H9 (cell line): ENCODE results near the gene PCDHGB7. TPM values are rescaled to one million over a fixed set of nuclear protein-coding genes. Genes with fewer than 3 reads are reported as not detected.

Experiments used
- DNase-seq: peaks from one replicate; pipeline ENCODE4 v3.0.0-alpha.2; 2017
- H2AFZ ChIP-seq: one replicate; pipeline ENCODE4 v1.6.1; 2013; ENCODE audit warnings: mild to moderate bottlenecking, low read length, control low read depth, moderate library complexity
- H2AK5ac ChIP-seq: 2 replicates; pipeline ENCODE4 v1.6.1; 2013; ENCODE audit warnings: low read length, control low read depth, mixed read lengths; ENCODE audit not compliant: insufficient read length
- H2BK120ac ChIP-seq: one replicate; pipeline ENCODE4 v1.6.1; 2013; ENCODE audit warnings: low read depth, mild to moderate bottlenecking, low read length, control low read depth, inconsistent platforms; ENCODE audit not compliant: poor library complexity, severe bottlenecking
- H2BK12ac ChIP-seq: 2 replicates; pipeline ENCODE4 v1.6.1; 2013; ENCODE audit warnings: low read length, control low read depth, mixed read lengths, low read depth; ENCODE audit not compliant: insufficient read length
- H2BK15ac ChIP-seq: 2 replicates; pipeline ENCODE4 v1.6.1; 2013; ENCODE audit warnings: low read depth, low read length, control low read depth
- H2BK20ac ChIP-seq: one replicate; pipeline ENCODE4 v1.6.1; 2013; ENCODE audit warnings: low read depth, mild to moderate bottlenecking, low read length, control low read depth, inconsistent platforms; ENCODE audit not compliant: poor library complexity, severe bottlenecking
- H2BK5ac ChIP-seq: 2 replicates; pipeline ENCODE4 v1.6.1; 2013; ENCODE audit warnings: low read length, control low read depth, mixed read lengths; ENCODE audit not compliant: insufficient read length
- H3K14ac ChIP-seq: 2 replicates; pipeline ENCODE4 v1.6.1; 2013; ENCODE audit warnings: low read length, control low read depth; ENCODE audit not compliant: insufficient read depth
- H3K18ac ChIP-seq: 2 replicates; pipeline ENCODE4 v1.6.1; 2013; ENCODE audit warnings: low read depth, mild to moderate bottlenecking, mixed read lengths, low read length, control low read depth; ENCODE audit not compliant: insufficient read length
- H3K23ac ChIP-seq: 2 replicates; pipeline ENCODE4 v1.6.1; 2013; ENCODE audit warnings: low read length, control low read depth, mixed read lengths, low read depth; ENCODE audit not compliant: insufficient read length
- H3K23me2 ChIP-seq: 2 replicates; pipeline ENCODE4 v1.6.1; 2013; ENCODE audit warnings: low read depth, mild to moderate bottlenecking, mixed read lengths, low read length, control low read depth; ENCODE audit not compliant: insufficient read length, poor library complexity, severe bottlenecking
- H3K27ac ChIP-seq: 2 replicates; pipeline ENCODE4 v1.5.1; 2013; ENCODE audit warnings: low read length, control low read depth, mixed read lengths, low read depth; ENCODE audit not compliant: insufficient read length
- H3K27me3 ChIP-seq: 2 replicates; pipeline ENCODE4 v1.6.1; 2013; ENCODE audit warnings: low read length, control low read depth, inconsistent platforms; ENCODE audit not compliant: insufficient read depth
- H3K4ac ChIP-seq: 2 replicates; pipeline ENCODE4 v1.6.1; 2013; ENCODE audit warnings: low read depth, mild to moderate bottlenecking, control low read depth, inconsistent platforms, low read length, moderate library complexity
- H3K4me1 ChIP-seq: 2 replicates; pipeline ENCODE4 v1.6.1; 2013; ENCODE audit warnings: low read length, control low read depth, inconsistent platforms; ENCODE audit not compliant: insufficient read depth
- H3K4me2 ChIP-seq: 2 replicates; pipeline ENCODE4 v1.6.1; 2013; ENCODE audit warnings: low read length, control low read depth, mixed read lengths; ENCODE audit not compliant: insufficient read length, insufficient read depth
- H3K56ac ChIP-seq: 2 replicates; pipeline ENCODE4 v1.6.1; 2013; ENCODE audit warnings: low read depth, mild to moderate bottlenecking, mixed read lengths, low read length, control low read depth; ENCODE audit not compliant: insufficient read length
- H3K79me1 ChIP-seq: 2 replicates; pipeline ENCODE4 v1.6.1; 2013; ENCODE audit warnings: low read depth, mild to moderate bottlenecking, moderate library complexity, low read length, control low read depth, inconsistent platforms; ENCODE audit not compliant: insufficient read depth, poor library complexity, severe bottlenecking
- H3K79me2 ChIP-seq: 2 replicates; pipeline ENCODE4 v1.6.1; 2013; ENCODE audit warnings: low read length, control low read depth, inconsistent platforms; ENCODE audit not compliant: insufficient read depth
- H3K9ac ChIP-seq: 2 replicates; pipeline ENCODE4 v1.6.1; 2013; ENCODE audit warnings: low read length, control low read depth, mixed read lengths; ENCODE audit not compliant: insufficient read length; ENCODE audit errors: extremely low read depth
- H3K9me3 ChIP-seq: one replicate; pipeline ENCODE4 v1.6.1; 2013; ENCODE audit warnings: low read depth, low read length, inconsistent platforms; ENCODE audit not compliant: control insufficient read depth
- H3T11ph ChIP-seq: one replicate; pipeline ENCODE4 v1.6.1; 2013; ENCODE audit warnings: mild to moderate bottlenecking, low read length, control low read depth, inconsistent platforms
- H4K20me1 ChIP-seq: one replicate; pipeline ENCODE4 v1.6.1; 2013; ENCODE audit not compliant: control insufficient read depth, insufficient read length, insufficient read depth
- H4K5ac ChIP-seq: 2 replicates; pipeline ENCODE4 v1.6.1; 2013; ENCODE audit warnings: low read depth, mild to moderate bottlenecking, mixed read lengths, low read length, control low read depth; ENCODE audit not compliant: insufficient read length
- H4K8ac ChIP-seq: replicated peaks from 2 replicates; pipeline ENCODE4 v1.6.1; 2013; ENCODE audit warnings: low read length, control low read depth, mixed read lengths, low read depth; ENCODE audit not compliant: insufficient read length
- H4K91ac ChIP-seq: 2 replicates; pipeline ENCODE4 v1.6.1; 2013; ENCODE audit warnings: low read depth, mild to moderate bottlenecking, moderate library complexity, mixed read lengths, low read length, control low read depth; ENCODE audit not compliant: insufficient read length
- H3K27ac Mint-ChIP-seq, 3 experiments: 2 replicates in 2 of 3; 3 replicates in 1 of 3; pipeline ENCODE4 v1.8.0; 2020 to 2021; ENCODE audit warnings: mixed read lengths in 3 of 3, mild to moderate bottlenecking in 1 of 3, moderate library complexity in 1 of 3
- H3K27me3 Mint-ChIP-seq: 2 replicates; pipeline ENCODE4 v1.8.0; 2021; ENCODE audit warnings: low read depth, mild to moderate bottlenecking, moderate library complexity, mixed read lengths
- H3K36me3 Mint-ChIP-seq, 3 experiments: 2 replicates in 2 of 3; 3 replicates in 1 of 3; pipeline ENCODE4 v1.8.0; 2020 to 2021; ENCODE audit warnings: low read depth in 3 of 3, mixed read lengths in 3 of 3; ENCODE audit not compliant: insufficient read depth in 1 of 3
- H3K4me1 Mint-ChIP-seq, 2 experiments: 2 replicates each; pipeline ENCODE4 v1.8.0; 2020; ENCODE audit warnings: mixed read lengths in 2 of 2
- H3K4me3 Mint-ChIP-seq, 2 experiments: 2 replicates in 1 of 2; 3 replicates in 1 of 2; pipeline ENCODE4 v1.8.0; 2020 to 2021; ENCODE audit warnings: mild to moderate bottlenecking in 2 of 2, mixed read lengths in 2 of 2, moderate library complexity in 1 of 2
- H3K9me3 Mint-ChIP-seq, 2 experiments: 2 replicates in 1 of 2; 3 replicates in 1 of 2; pipeline ENCODE4 v1.8.0; 2020; ENCODE audit warnings: mild to moderate bottlenecking in 2 of 2, mixed read lengths in 2 of 2, moderate library complexity in 1 of 2
- WGBS: extraction: QIAGEN DNeasy Blood & Tissue Kit; methylation state at CpG from one replicate; pipeline ENCODE4 v1.1.7; 2013; ENCODE audit warnings: missing lambda C conversion rate, low lambda C conversion rate, mixed read lengths; ENCODE audit not compliant: insufficient read length; ENCODE audit errors: extremely low coverage; 5-methylcytosine and 5-hydroxymethylcytosine counted together
- total RNA-seq: library from RNA; stranded (reverse); gene quantifications from 2 replicates; pipeline ENCODE4 v1.2.1, GENCODE V29; 2021
- TF ChIP-seq, protein P1 (sequence below): fragments of 200-600 bp; sonication (generic); conservative IDR thresholded peaks from 3 replicates; pipeline ENCODE4 v1.8.0; 2021; ENCODE audit warnings: antibody characterized with exemption, mild to moderate bottlenecking

PCDHGB7 gene
- total RNA-seq, 1 experiment from 2014 or later = 7.7 TPM

DNA sequence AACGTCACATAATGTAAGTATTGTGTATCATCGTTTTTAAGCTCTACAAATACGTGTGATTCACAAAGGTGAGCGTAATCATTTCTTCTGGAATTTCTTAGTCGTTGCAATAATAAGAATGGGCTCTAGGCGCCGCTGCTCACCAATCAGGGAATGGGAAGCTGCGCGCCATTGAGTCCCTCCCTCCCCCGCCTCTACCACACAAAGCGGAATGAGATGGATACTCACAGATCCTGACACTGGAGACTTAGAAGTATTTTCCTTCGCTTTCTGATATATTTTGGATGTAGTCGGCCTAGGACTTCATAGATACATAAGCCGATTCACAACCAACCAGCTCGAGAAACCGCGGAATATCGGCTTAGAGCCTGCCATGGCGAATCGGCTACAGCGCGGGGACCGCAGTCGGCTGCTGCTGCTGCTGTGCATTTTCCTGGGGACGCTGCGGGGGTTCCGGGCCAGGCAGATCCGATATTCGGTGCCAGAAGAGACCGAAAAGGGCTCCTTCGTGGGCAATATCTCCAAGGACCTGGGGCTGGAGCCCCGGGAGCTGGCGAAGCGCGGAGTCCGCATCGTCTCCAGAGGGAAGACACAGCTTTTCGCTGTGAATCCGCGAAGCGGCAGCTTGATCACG lies 3.5 kb downstream of the PCDHGB7 start, which contains the start of gene PCDHGA11:
TSS of gene PCDHGA11 (plus strand) at position 197 of the 634 bp plus-strand sequence. CDS start at position 374, 177 bp downstream.
- Histone ChIP-seq H3K4me1 (no peaks in the 10 kb centered on the region), H3K79me2 (no peaks in the 10 kb centered on the region), H2BK20ac (no peak within 1 kb of the TSS), H3K4ac (no peak within 1 kb of the TSS), H3K23me2 (peaks cover 7% of the 10 kb centered on the region), H3T11ph (no peak within 1 kb of the TSS), H2AFZ (no peak within 1 kb of the TSS), H3K56ac (no peak within 1 kb of the TSS), H2BK120ac (no peak within 1 kb of the TSS), H2BK5ac (no peak within 1 kb of the TSS), H4K5ac (no peak within 1 kb of the TSS), H3K23ac (no peak within 1 kb of the TSS), H2BK15ac (no peak within 1 kb of the TSS), H3K27me3 (no peaks in the 10 kb centered on the region; the same call in 1 of the 2 replicates), H3K18ac (no peak within 1 kb of the TSS), H4K8ac (no peak within 1 kb of the TSS), H3K27ac (no peak within 1 kb of the TSS), H3K79me1 (no peaks in the 10 kb centered on the region), H4K20me1 (no peaks in the 10 kb centered on the region), H3K9me3 (peaks cover 13% of the 10 kb centered on the region), H3K4me2 (no peak within 1 kb of the TSS), H2BK12ac (no peak within 1 kb of the TSS), H4K91ac (no peak within 1 kb of the TSS), H3K9ac (no peak within 1 kb of the TSS), H3K14ac (0 out of 2 replicates have a peak within 1 kb of the TSS, but pooled peaks have one; percentile 11), H2AK5ac (no peak within 1 kb of the TSS)
- H3K27ac Mint-ChIP-seq = peak within 1 kb of the TSS in 1 of 3 experiments; percentile 35; a peak in 2 of 7 replicates
- no CpG with 5 or more reads among the region's 42 CpGs for WGBS
- TF ChIP-seq, protein P1, sequence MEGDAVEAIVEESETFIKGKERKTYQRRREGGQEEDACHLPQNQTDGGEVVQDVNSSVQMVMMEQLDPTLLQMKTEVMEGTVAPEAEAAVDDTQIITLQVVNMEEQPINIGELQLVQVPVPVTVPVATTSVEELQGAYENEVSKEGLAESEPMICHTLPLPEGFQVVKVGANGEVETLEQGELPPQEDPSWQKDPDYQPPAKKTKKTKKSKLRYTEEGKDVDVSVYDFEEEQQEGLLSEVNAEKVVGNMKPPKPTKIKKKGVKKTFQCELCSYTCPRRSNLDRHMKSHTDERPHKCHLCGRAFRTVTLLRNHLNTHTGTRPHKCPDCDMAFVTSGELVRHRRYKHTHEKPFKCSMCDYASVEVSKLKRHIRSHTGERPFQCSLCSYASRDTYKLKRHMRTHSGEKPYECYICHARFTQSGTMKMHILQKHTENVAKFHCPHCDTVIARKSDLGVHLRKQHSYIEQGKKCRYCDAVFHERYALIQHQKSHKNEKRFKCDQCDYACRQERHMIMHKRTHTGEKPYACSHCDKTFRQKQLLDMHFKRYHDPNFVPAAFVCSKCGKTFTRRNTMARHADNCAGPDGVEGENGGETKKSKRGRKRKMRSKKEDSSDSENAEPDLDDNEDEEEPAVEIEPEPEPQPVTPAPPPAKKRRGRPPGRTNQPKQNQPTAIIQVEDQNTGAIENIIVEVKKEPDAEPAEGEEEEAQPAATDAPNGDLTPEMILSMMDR = peak; percentile 74
- H3K4me3 Mint-ChIP-seq = peak within 1 kb of the TSS; percentile 32 to 60; a peak in 3 of 5 replicates
- peaks cover 4 to 9% of the 10 kb centered on the region in 2 experiments; a peak in 3 of 4 replicates for H3K4me1 Mint-ChIP-seq
- DNase-seq = peak; percentile 74
- H3K27me3 Mint-ChIP-seq = peaks cover 17% of the 10 kb centered on the region
- H3K36me3 Mint-ChIP-seq = peaks cover 52 to 85% (median 59%) of the 10 kb centered on the region in 3 experiments
- peaks cover 62 to 76% of the 10 kb centered on the region in 2 experiments for H3K9me3 Mint-ChIP-seq
